Neuronal stem cell (in vitro differentiated cells): Measurements from ENCODE around the gene CFAP300. TPM values are rescaled to one million over a fixed set of nuclear protein-coding genes. Genes with fewer than 3 reads are reported as not detected.

Source experiments
- DNase-seq: peaks from one replicate; pipeline ENCODE4 v3.0.0-alpha.2; 2013; ENCODE audit warnings: low spot score
- H2AFZ ChIP-seq: one replicate; pipeline ENCODE4 v1.6.1; 2013; ENCODE audit warnings: mild to moderate bottlenecking, low read length, inconsistent platforms
- H2AK5ac ChIP-seq: 2 replicates; pipeline ENCODE4 v1.6.1; 2013; ENCODE audit warnings: low read depth, mild to moderate bottlenecking, inconsistent platforms, low read length, moderate library complexity, mixed read lengths
- H2BK120ac ChIP-seq: 2 replicates; pipeline ENCODE4 v1.6.1; 2013; ENCODE audit warnings: low read depth, mild to moderate bottlenecking, inconsistent platforms, low read length, moderate library complexity, mixed read lengths
- H2BK12ac ChIP-seq: one replicate; pipeline ENCODE4 v1.6.1; 2013; ENCODE audit warnings: low read length, inconsistent platforms
- H2BK15ac ChIP-seq: 2 replicates; pipeline ENCODE4 v1.6.1; 2013; ENCODE audit warnings: mild to moderate bottlenecking, low read length, inconsistent platforms, mixed read lengths
- H2BK5ac ChIP-seq: one replicate; pipeline ENCODE4 v1.6.1; 2013; ENCODE audit warnings: inconsistent platforms, mild to moderate bottlenecking, low read length, moderate library complexity
- H3K14ac ChIP-seq: one replicate; pipeline ENCODE4 v1.6.1; 2013; ENCODE audit warnings: low read length, inconsistent platforms
- H3K18ac ChIP-seq: 2 replicates; pipeline ENCODE4 v1.6.1; 2013; ENCODE audit warnings: low read length, inconsistent platforms
- H3K23ac ChIP-seq: 2 replicates; pipeline ENCODE4 v1.6.1; 2013; ENCODE audit warnings: low read depth, mild to moderate bottlenecking, mixed read lengths, low read length, inconsistent platforms; ENCODE audit not compliant: poor library complexity
- H3K27ac ChIP-seq: replicated peaks from 3 replicates; pipeline ENCODE4 v1.5.1; 2013; ENCODE audit warnings: low read length, inconsistent platforms
- H3K27me3 ChIP-seq, 3 experiments: 2 replicates each; pipeline ENCODE4 v1.6.1; 2013; ENCODE audit warnings: low read length in 3 of 3, mild to moderate bottlenecking in 2 of 3, inconsistent platforms in 1 of 3, low read depth in 1 of 3, mixed read lengths in 1 of 3, moderate library complexity in 1 of 3; ENCODE audit not compliant: control insufficient read depth in 3 of 3, insufficient read depth in 3 of 3
- H3K36me3 ChIP-seq, 2 donors: replicated peaks in 1 of 2; 2 replicates each; pipeline ENCODE4 v1.6.1; 2013; ENCODE audit warnings: low read length in 2 of 2; ENCODE audit not compliant: control insufficient read depth in 2 of 2, insufficient read depth in 2 of 2
- H3K4ac ChIP-seq: 2 replicates; pipeline ENCODE4 v1.6.1; 2013; ENCODE audit warnings: inconsistent platforms, mild to moderate bottlenecking, low read length, moderate library complexity
- H3K4me1 ChIP-seq, 2 donors: 1 replicate in 1 of 2; 2 replicates in 1 of 2; pipeline ENCODE4 v1.6.1; 2013; ENCODE audit warnings: low read length in 2 of 2, low read depth in 1 of 2; ENCODE audit not compliant: control insufficient read depth in 2 of 2, insufficient read depth in 1 of 2
- H3K4me2 ChIP-seq: one replicate; pipeline ENCODE4 v1.6.1; 2013; ENCODE audit warnings: mild to moderate bottlenecking, low read length, inconsistent platforms; ENCODE audit not compliant: insufficient read depth, poor library complexity, severe bottlenecking
- H3K4me3 ChIP-seq, 2 donors: 2 replicates each; pipeline ENCODE4 v1.5.1; 2013; ENCODE audit warnings: low read length in 2 of 2, mild to moderate bottlenecking in 2 of 2, inconsistent platforms in 1 of 2, moderate library complexity in 1 of 2
- H3K79me1 ChIP-seq: one replicate; pipeline ENCODE4 v1.6.1; 2013; ENCODE audit warnings: low read depth, mild to moderate bottlenecking, inconsistent platforms, low read length, moderate library complexity
- H3K9ac ChIP-seq: one replicate; pipeline ENCODE4 v1.6.1; 2013; ENCODE audit warnings: mild to moderate bottlenecking, low read depth, low read length, inconsistent platforms; ENCODE audit not compliant: poor library complexity
- H3K9me3 ChIP-seq, 2 donors: replicated peaks in 1 of 2; 2 replicates each; pipeline versions ENCODE3 to v1.6.1; 2013; ENCODE audit warnings: low read length in 2 of 2, mild to moderate bottlenecking in 2 of 2, inconsistent platforms in 1 of 2, low read depth in 1 of 2, mixed read lengths in 1 of 2, moderate library complexity in 1 of 2; ENCODE audit not compliant: control insufficient read depth in 2 of 2, insufficient read depth in 1 of 2
- H4K8ac ChIP-seq: one replicate; pipeline ENCODE4 v1.6.1; 2013; ENCODE audit warnings: low read depth, mild to moderate bottlenecking, inconsistent platforms, low read length, moderate library complexity
- H4K91ac ChIP-seq: one replicate; pipeline ENCODE4 v1.6.1; 2013; ENCODE audit warnings: low read length, low read depth, mild to moderate bottlenecking, inconsistent platforms; ENCODE audit not compliant: poor library complexity
- WGBS, 2 donors: extraction: QIAGEN DNeasy Blood & Tissue Kit; methylation state at CpG; one replicate each; pipeline ENCODE4 v1.1.7; 2013; ENCODE audit warnings: missing lambda C conversion rate in 2 of 2, mixed read lengths in 1 of 2; ENCODE audit not compliant: insufficient read length in 2 of 2, insufficient replicate concordance in 1 of 2; ENCODE audit errors: extremely low coverage in 2 of 2; 5-methylcytosine and 5-hydroxymethylcytosine counted together
- small RNA-seq: library from polyadenylated mRNA; stranded (forward); fragments of <200 nt; extraction: miRNeasy Mini kit (QIAGEN cat#:217004); gene quantifications from one replicate; pipeline ENCODE3, GENCODE V24; 2013; ENCODE audit not compliant: insufficient read depth

The CFAP300 gene

DNA sequence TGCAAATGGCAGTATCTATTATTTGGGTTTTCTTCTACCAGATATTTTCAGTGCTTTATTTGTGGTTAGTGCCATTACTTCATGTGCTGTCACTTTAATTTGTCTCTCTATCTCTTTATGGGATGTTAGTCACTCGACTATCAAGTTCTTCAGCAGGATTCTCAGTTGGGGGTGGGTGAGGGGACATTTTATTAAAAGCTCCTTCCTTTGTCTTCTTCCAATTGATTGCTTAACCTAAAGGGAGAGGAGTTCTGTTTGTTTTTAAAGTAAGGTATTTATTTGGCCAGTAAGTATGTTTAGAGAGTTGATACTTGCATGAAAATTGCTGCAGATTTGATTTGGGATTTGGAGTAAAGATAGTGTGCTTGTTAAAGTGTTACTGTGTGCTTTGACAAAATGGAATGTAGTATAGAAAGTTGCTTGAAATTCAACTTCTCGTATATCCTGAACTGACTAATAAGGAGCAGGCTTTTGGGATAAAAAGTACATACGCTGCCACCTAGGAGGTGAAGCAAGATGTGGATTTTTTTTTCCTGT is 73.3 kb downstream of the CFAP300 start:
- Histone ChIP-seq H3K4me3 (no peak overlapping the region), H2BK120ac (no peak overlapping the region), H3K4me1 (peaks cover 9 to 35% of the 10 kb centered on the region in 2 donors), H2BK15ac (no peak overlapping the region), H4K8ac (no peak overlapping the region), H4K91ac (no peak overlapping the region), H2BK12ac (no peak overlapping the region), H3K4me2 (no peak overlapping the region), H3K9ac (no peak overlapping the region), H3K27me3 (peaks cover 0 to 2% (median 0%) of the 10 kb centered on the region in 3 experiments), H2BK5ac (no peak overlapping the region), H3K36me3 (peaks cover 2 to 73% of the 10 kb centered on the region in 2 donors), H3K79me1 (peaks cover 2% of the 10 kb centered on the region), H3K4ac (no peak overlapping the region), H3K9me3 (peaks cover 2 to 32% of the 10 kb centered on the region in 2 donors), H2AK5ac (no peak overlapping the region), H3K23ac (no peak overlapping the region), H3K18ac (no peak overlapping the region), H2AFZ (no peak overlapping the region), H3K27ac (no peak overlapping the region), H3K14ac (no peak overlapping the region)
- no peak for DNase-seq
- no CpG with 5 or more reads among the region's 3 CpGs for WGBS, 2 donors

GRCh38 chr11:102121329-102121728 is 74.1 kb downstream of the CFAP300 start:
- H2AK5ac ChIP-seq, result no peak overlapping the region
- no peak overlapping the region for H2BK15ac ChIP-seq
- WGBS, 2 donors, result no CpG with 5 or more reads among the region's 2 CpGs
- no peak for DNase-seq
- no peak overlapping the region for H4K91ac ChIP-seq
- no peak overlapping the region for H4K8ac ChIP-seq
- H3K23ac ChIP-seq, result no peak overlapping the region
- H3K9me3 ChIP-seq, result peaks cover 2 to 41% of the 10 kb centered on the region in 2 donors
- no peak overlapping the region for H3K4ac ChIP-seq
- H2BK120ac ChIP-seq, result no peak overlapping the region
- no peak overlapping the region for H3K4me2 ChIP-seq
- peaks cover 0 to 2% (median 0%) of the 10 kb centered on the region in 3 experiments for H3K27me3 ChIP-seq
- H3K36me3 ChIP-seq, result peaks cover 2 to 75% of the 10 kb centered on the region in 2 donors
- H2AFZ ChIP-seq, result no peak overlapping the region
- no peak overlapping the region for H2BK5ac ChIP-seq
- no peak overlapping the region for H3K9ac ChIP-seq
- no peak overlapping the region for H3K18ac ChIP-seq
- peaks cover 9 to 28% of the 10 kb centered on the region in 2 donors for H3K4me1 ChIP-seq
- no peak overlapping the region for H3K27ac ChIP-seq
- H3K79me1 ChIP-seq, result peaks cover 2% of the 10 kb centered on the region
- no peak overlapping the region for H2BK12ac ChIP-seq
- no peak overlapping the region for H3K14ac ChIP-seq
- no peak overlapping the region for H3K4me3 ChIP-seq

Small RNA genes within 50 kb of the gene (small RNA-seq; reads per million reads assigned to genes)
- not detected for gene RNA5SP535
